NCI-H1417 (cell line): ENCODE measurements around the gene NXT1.
A peak's percentile ranks its signal among the peaks of the same experiment; 100 is the strongest.

Experiments used
- DNase-seq, 3 experiments: peaks; one replicate each; lab custom pipeline; 2025; lab: John Stamatoyannopoulos, UW

NXT1 gene

DNA sequence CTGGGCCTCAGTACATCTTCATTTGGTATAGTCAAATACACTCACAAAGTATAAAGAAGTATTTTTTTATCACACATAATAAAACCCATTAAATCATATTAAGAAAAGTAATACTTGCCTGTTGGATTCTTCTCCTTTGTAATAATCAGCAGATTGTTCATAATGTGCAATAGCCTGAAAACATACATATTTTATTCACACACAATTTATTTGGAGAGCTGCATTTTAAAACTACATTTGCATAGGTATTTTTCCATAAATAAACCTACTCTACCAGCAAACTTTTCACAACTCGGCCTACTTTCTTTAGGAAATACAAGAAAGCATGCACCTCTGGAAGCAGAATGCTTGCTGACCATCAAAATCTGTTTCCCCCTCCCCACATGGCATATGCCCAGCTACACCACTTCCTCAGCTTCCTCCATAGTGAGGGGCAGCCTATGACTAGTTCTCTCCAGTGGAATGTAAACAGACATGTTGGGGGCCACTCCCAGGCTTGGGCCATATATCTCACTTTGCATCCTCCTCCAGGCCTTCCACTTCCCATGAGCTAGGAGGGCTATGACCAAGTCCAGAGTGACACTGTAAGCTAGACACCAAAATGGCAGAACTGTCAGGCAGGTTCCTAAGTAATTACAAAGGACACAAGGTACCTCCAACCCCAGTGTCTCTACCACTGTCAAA is 39.6 kb downstream of the NXT1 start:
- no peak for DNase-seq

DNA sequence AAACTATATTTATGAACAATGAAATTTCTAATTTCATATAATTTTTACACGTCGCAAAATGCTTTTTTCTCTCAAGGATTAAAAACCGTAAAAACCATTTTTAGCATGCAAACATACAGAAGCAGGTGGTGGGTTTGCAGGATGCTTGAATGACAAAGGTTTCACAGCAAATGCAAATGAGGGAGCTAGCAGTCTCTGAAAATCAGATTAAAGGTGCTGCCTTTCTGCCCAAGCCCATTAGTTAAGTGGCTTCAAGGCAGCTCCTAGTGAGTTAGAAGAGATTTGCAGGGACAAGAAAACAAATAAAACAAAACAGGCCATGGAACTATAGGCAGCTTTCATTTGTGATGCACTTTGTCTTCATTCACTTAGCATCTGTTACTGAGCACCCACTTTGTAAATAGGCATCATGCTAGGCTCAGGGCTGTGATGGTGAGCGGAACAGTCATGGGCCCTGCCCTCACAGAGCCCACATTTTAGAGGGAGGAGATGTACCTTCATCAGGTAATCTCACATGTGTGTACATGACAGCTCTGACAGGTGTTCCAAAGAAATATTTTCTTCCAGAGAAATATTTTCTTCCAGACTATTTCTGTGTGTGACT is 41.2 kb downstream of the NXT1 start:
- DNase-seq, result no peak

DNA sequence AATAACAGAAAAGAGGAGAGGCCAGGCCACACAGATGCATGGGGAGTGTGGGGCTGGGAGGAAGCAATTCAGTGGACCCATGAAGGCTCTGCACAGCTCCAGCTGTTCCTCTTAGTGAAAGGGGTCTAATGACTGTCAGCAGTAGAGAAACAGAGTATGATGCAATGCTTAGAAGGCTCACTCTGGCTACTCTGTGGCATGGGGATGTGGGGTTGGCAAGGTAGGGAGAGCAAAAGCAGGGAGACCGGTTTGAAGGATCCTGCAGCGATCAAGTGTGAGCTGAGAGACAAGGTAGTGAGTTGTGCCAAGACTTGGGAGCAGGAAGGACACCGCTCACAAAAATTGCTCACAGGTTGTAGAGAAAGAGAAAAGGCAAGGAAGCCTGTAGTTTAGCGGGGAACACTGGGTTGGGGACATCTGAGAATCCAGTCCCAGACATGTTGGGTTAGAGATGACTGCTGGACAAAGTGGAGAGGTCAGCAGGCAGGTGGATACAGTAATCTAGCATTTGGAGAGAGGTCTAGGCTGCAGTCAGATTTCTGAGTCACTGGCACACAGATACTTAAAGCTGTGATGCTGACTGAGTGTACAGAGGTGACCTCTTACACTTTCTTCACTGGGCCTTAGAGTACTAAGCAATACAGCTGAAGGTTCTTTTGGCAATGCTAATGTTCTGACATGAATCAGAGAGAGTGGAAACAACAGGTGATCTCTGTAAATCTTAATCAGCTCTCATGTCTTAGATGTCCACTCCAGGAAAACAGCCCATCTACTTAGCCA is 43.6 kb downstream of the NXT1 start:
- DNase-seq, result no peak

DNA sequence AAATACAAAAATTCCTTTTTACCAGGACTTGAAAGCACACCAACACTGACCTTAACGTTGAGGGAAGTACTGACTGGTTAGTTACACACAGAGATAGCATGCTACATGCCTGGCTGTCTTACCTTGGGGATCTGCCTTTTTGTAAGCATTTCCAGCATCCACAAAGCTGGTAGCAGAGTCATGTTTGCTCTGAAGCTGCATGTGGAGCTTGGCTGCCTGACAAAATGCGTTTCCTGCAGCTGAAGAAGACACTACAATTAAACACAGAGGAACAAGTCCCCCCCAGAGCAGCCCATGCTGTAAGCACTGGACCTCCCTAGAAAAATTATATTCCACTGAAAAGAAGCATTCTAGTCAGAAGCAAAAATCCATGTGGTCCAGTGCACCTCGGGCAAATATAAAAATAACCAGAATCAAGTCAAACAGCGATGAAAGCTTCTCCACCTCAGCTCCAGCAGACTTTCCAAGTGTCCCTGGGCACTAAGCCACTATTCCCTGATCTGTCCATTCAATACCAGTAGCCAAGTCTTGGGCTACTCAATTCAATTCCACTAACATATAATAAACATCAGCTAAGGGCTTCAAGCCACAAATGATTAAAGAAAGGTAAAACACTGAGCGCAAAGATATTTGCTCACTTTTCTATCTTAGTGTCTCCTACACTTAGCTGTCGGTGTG is 46.5 kb downstream of the NXT1 start:
- no peak for DNase-seq

DNA sequence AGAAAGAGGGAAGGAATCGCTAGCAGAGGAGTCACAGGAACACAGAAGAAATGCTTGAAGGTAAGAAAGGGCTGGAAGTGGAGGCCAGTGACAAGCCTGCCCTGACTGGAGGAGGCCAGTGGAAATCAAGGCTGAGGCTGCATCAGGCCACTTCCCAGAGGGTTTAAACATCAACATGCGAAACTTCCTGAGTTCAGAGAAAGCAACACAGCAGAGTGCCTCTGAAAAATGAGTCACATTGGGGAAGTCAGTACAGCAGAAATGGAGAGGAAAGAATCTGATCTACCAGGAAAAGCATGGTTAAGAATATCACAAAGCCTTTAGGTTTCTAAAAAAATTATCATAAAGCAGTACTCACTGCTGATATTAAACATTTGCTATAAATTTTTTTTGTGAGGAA is 47.4 kb downstream of the NXT1 start:
- DNase-seq, result no peak

DNA sequence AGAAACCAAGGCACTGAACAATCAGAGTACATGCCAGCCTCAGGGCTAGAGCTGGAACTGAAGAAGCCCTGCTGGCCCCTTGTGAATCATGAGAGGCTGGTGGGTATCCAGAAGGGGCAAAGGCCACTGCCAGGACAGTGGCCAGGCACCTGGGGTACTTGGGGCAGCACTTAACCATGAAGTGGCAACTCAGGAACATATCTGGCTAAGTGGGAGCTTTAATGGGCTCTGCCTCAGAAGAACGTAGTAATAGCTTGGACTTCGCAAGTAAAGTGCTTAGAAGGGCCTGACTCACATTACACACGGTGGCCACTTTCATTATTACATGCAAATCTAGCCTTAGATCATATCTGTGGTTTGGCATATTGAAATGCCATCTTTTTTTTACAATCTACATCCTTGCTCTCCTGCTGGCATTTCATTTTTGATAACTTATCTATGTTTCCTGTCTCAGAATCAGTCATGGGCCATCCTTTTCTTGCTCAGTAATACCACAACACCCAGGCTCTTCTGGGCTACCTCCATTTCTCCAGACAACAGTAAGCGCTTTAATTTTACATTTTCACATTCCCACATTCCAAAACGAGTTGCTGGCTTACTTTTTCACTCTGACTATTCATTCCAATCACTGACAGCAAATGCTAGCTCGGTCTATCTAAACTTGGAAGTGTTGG is 49.1 kb downstream of the NXT1 start:
- DNase-seq, result peak in 1 of 3 experiments; percentile 23

DNA sequence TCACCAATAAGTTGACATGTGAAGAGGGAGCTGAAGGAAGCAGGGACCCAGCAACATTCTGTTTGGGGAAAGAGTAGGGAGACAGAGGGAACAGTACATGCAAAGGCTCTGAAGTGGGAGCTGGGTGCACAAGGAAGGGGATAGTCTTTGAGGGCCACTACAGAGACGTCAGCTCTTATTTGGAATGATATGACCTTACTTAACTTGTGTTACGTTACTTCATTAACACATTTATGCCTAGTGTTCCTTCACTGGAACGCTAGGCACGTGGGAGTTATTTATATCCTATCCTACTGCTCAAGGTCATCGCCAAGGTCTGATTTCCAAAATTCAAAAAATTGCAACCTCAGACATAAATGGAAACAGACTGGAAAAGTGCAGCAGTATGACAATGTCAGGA is 50.5 kb downstream of the NXT1 start:
- DNase-seq, result no peak

DNA sequence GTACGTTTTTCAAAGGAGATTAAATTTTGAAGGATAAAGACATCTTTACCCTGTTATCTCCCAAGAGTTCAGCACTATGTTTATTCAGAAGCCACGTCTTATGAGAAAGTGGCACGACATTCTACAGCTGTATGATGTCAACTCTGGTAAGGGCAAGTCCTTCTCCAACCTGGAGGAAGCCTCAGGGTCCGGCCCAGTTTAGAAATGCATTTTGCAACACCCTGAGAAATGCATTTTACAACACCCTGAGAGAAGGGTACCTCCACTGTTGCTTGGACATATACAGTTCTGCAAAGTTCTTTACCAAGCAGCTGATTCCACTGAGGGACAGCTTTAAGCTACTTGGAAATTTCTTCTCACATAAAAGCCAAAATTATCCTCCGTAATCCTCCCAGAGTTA is 53.2 kb downstream of the NXT1 start:
- no peak for DNase-seq

DNA sequence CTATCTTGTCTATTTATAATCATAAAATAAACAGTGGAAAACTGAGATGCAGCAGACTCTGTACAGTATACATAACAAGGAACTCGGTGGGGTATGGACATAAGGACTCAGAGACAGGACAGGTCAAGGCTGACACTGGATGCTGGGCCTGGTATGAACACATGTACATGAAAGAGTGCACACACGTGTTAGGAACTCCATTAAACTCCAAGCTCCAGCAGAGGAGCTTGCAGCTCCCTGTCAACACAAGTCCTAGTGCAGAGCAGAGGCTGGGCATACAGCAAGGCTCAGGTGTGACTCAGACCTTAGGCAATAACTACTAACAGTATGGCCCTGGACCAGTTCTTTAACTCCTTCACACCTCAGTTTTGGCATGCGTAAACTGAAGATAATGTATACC is 53.6 kb downstream of the NXT1 start:
- no peak for DNase-seq
